Stimulated activated CD8-positive, alpha-beta memory T cell treated with anti-CD3 and anti-CD28 coated beads, Interleukin-7, amount 100 ng/mL, for 4 hours (primary cell): ENCODE measurements around the gene GET4.
"Not testable (repeated sequence)": the region's sequence is repeated elsewhere in the genome, so short reads cannot be mapped to it uniquely, and the experiment has no call there.

ENCODE experiments used
- DNase-seq, 2 donors: peaks; one replicate each; pipeline ENCODE4 v3.0.0-alpha.2; 2020; ENCODE audit warnings: low read depth in 2 of 2

The GET4 gene

DNA sequence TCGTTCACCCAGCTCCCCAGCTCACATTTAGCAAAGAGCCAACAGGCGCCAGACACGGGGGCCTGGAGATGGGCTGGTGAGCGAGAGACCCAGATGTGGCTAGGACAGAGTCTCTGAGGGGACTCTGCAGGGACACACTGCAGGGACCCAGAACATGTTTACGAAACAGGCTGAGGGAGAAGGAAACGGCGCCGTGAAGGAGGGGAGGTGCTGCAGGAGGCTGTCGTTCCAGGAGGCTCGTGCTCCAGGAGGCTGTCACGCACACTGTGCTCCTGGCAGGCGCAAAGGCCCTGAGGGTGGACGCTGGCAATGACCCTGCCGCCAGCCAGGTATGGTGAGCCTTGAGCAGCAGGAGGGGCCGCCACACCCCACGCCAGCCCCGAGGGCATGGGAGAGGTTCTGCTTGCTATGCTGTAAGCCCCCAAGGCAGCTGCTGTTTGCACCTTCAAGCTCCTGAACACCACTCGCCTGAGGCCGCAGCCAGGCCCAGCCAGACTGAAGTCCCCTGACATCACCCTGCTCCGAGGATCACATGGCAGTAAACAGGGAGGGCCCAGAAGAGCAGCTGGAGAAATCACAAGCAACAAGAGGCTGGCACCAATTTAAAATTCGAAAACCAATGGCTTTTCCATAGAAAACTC, 50.8 kb downstream of the GET4 start:
- DNase-seq: no peak

DNA sequence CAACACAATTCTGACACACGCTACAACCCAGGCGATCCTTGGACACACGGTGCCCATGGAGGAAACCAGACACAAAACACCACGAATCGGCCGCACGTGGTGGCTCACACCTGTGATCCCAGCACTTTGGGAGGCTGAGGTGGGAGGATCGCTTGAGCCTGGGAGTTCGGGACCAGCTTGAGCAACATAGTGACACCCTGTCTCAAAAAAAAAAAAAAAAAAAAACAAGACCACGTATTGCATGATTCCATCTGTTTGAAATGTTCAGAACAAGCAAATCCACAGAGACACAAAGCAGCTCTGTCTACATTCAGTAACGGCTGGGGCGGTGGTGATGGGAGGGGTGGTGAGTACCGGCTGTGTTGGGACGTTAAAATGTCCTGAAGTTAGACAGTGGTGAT, 53.0 kb downstream of the GET4 start:
- DNase-seq: no peak

DNA sequence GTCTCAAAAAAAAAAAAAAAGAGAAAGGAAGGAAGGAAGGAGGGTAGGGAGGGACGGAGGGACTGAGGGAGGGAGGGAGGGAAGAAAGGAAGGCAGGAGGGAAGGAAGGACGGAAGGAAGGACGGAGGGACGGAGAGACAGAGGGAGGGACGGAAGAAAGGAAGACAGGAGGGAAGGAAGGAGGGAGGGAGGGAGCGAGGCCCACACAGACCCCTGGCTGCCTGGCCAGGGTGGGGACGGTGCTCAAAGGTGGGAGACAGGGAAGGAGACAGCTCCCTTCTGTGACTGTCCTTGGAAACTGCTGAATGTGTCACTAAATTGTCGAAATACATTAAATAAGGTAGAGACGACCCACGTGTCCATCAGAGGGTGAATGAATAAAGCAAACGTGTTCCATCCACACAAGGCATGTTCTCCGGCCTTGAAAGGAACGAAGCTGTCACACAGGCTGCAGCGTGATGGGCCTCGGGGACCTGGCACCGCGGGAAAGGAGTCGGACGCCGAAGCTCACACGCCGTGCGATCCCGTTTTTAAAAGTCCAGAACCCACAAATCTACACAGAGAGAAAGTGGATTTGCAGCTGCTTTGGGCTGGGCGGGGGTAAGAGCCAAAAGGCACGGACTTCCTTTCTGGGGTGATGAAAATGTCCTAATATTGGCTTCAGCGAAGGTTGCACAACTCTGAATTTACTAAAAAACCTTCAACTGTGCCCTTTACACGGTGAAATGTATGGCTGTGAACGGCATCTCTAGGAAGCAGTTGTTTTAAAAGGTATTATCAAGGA, 54.8 kb downstream of the GET4 start:
- DNase-seq: no peak

DNA sequence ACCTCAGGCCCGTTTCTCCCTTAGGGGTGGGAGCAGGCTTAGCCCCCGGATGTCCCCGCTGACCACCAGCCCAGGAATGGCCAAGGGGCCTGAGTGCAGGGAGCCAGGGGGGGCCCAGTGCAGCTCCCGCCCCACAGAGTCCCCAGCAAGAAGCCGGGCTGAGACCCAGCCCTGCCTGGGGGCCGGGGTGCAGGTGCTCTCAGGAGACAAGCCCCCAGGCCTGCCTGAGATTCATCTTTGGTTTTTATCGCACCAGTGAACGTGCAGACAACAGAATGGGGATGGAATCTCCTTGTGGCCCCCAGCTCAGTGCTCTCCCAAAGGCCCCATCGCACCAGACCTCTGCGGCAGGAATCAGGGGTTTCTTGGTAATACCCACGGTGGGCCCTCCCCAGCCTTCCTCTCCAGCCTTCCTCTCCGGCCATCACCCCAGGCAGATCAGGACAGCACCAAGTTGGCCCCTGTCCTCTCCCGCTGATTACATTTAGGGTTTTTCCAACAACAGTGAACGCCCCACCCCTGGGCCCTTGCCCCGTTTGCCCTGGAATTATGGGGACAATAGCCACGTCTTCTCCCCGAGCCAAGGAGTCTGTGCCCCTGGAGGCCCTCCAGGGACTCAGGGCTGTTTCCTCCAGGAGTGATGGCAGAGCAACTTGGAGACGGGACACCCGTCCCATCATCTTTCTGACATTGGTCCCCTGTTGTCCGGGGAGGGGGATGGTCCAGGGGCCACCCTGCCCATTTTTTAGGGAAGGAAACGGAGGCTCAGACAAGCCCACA, 55.7 kb downstream of the GET4 start:
- no peak for DNase-seq

GRCh38 chr7:932651-932975, 56.3 kb downstream of the GET4 start:
- DNase-seq: no peak

- DNase-seq: no peak
Observed at GRCh38 chr7:934469-935163, 58.3 kb downstream of the GET4 start.

DNA sequence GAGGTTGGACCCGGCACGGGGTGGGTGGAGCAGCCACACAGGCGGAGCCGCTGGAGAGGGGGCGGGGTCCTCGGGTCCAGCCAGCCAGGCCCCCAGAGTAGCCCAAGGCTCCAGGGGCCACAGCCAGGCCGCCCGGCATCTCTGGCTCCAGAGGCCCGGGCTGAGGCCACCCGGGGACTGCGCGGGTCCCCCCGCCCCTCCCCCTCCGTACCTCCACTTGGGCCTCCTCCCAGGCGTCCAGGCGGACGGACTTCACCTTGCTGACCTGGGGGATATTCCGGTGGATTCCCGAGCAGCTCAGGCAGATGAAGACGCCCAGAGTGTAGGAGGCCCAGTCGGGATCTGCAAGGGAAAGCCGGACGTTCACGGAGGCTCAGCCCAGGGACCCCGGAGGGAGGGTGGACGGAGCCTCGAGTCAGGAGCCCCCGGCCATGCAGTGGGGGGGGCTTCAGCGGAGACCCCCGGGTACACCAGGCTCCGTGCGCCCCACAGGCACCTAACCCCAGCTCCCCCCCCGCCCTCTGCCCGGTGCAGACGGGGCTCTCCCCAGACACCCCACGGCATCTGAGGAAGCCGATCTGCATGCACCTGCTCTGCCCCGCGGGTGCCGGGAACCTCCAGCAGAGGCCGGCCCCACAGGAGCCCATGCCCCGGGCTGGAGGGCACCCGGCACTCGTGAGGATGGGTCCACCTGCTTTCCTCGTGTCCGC, 59.0 kb downstream of the GET4 start:
- no peak for DNase-seq

GRCh38 chr7:935874-936385, 59.6 kb downstream of the GET4 start:
- DNase-seq: no peak

DNA sequence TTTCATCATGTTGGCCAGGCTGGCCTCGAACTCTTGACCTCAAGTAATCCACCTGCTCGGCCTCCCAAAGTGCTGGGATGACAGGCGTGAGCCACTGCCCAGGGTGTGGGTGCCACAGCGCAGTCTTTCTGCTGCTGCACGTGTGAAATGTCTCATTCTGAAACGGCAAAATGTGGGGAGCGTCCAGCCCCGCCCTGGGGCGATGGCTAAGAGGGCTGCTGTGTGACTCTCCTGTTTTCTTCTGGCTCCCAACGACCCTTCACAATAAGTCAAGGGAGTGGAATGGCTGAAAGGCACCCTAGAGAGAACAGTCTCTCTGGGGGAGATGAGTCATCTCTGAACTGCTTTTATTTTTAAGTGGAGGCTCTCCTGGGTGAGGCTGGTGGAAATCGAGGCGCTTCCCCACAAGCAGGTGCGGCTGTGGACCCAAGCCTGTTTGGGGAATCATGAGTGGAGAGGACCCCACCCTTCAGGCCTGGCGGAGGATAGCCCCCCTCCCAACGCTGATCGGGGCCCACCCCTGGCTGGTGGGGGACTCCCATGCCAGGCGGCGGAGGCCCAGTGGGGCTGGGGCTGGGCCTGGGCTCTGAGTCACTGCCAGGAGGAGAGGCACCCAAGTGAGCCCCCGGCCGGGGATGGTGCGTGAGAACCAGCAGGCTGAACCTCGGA, 60.2 kb downstream of the GET4 start:
- DNase-seq: no peak

- no peak for DNase-seq
Observed at GRCh38 chr7:937856-938484, 61.6 kb downstream of the GET4 start.

DNA sequence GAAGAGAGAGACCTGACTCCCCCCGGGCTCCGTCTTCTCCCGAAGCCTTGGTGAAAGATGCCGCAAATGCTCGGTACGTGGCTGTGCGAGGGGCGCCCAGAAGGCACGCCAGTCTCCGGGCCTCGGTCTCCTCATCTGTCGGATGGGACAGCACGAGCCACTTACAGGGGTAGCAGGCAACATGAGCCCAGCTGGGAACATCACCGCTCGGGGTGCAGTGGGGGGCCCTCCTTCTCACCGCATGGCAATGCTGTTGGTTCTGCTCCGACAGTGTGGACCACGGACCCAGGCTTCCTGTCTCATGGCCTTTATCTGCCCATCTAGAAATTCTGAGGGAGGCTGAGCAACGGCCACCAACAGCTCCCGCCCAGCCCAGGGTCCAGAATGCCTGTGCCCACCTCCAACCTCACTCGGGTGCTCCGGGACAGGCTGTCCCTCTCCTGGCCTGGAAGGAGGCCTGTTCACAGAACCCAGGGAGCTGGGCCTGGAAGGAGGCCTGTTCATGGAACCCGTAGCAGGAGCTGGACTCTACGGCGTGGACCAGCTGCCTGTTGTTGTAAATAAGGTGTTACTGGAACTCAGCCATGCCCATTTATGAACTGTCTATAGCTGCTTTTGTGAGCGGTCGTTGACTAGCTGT, 62.3 kb downstream of the GET4 start:
- DNase-seq: no peak

DNA sequence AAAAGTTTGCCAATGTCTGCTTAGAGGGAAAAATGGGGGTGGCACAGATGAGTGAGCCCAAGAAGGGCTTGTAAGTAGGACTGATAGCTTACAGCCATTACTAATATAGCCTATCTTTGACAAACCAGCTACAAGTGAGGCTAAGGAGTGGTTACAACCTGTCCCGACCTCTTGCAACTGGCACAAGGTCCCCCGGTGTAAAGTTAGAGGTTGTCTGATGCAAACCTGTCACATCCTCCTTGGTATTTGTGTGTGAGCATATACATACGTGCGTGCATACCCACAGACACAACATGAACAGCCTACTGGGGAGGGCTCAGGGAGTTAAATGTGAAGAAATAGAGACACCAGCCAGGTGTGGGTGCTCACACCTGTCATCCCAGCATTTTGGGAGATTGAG, 63.5 kb downstream of the GET4 start:
- no peak for DNase-seq

DNA sequence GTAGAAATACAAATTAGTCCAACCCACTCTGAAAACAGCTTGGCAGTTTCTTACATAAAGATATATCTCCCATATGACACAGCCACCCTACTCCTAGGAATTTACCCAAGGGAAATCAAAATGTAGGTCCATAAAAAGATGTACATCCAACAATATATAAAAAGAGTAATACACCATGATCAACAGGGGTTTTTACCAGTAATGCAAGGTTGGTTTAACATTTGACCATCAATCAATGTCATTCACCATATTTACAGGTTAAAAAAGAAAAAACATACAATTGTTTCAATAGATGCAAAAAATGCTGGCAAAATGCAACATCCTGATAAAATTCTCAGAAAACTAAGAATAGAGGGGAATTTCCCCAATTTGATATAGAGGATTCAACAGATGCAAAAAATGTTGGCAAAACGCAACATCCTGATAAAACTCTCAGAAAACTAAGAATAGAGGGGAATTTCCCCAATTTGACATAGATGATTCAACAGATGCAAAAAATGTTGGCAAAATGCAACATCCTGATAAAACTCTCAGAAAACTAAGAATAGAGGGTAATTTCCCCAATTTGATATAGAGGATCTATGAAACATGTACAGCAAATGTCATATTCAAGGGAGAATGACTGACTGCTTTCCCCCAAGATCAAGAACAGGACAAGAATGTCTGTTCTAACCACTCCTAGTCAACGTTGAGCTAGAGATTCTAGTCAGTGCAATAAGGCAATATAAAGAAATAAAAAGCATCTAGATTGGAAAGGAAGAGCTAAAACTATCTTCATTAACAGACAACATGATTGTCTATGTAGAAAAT, 64.5 kb downstream of the GET4 start:
- no peak for DNase-seq

DNA sequence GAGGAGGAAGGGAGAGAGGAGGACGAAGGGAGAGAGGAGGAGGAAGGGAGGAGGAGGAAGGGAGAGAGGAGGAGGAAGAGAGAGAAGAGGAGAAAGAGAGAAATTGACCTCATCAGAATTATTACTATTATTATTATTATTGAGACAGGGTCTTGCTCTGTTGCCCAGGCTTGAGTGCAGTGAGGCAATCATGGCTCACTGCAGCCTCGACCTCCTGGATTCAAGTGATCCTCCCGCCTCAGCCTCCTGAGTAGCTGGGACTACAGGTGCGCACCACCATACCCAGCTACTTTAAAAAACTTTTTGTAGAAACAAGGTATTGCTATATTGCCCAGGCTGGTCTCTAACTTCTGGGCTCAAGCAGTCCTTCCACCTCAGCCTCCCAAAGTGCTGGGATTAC, 67.4 kb downstream of the GET4 start:
- DNase-seq: not testable (repeated sequence)

GRCh38 chr7:944744-945143, 68.4 kb downstream of the GET4 start:
- DNase-seq: no peak

GRCh38 chr7:945147-945555, 68.8 kb downstream of the GET4 start:
- DNase-seq: no peak

DNA sequence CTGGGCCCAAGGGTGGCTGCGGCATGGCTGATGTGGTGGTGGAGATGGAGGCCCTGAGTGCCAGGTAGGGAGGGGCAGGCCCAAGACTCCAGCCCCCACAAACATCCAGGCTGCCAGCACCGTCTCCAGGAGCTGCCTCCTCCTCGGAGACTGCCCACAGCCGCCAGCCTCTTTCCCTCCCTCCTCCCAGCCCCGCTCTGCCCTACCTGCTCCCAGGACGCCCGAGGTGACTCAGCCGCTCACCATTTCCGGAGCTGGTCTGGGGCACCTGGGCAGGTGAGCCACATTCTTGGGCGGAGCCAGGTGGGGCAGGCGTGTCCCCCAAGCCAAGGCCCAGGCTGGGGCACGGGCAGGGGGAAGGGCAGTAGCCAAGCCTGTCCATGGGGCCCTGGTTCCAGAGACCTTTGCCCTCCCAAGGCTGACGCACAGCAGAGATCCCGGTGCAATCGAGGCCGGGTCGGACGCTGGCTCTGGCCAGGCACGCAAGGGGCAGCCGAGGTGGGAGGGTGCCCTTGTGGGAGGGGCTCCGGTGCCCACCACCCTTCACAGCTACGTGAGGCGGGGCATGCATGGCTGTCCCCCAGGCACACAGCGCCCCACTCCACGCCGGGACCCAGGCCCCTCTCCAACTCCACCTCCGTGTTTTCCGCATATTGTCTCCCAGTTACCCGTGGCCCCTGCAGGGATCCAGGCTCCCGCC, 69.4 kb downstream of the GET4 start:
- DNase-seq: no peak
